Activated CD4-positive, alpha-beta T cell treated with anti-CD3 and anti-CD28 coated beads, Interleukin-2, amount 50 U/mL, for 16 hours (primary cell): ENCODE results near the gene TMEM151A.
"Not testable (repeated sequence)": the region's sequence is repeated elsewhere in the genome, so short reads cannot be mapped to it uniquely, and the experiment has no call there.

Experiments
- DNase-seq: peaks from one replicate; pipeline ENCODE4 v3.0.0-alpha.2; 2020

The TMEM151A gene

DNA sequence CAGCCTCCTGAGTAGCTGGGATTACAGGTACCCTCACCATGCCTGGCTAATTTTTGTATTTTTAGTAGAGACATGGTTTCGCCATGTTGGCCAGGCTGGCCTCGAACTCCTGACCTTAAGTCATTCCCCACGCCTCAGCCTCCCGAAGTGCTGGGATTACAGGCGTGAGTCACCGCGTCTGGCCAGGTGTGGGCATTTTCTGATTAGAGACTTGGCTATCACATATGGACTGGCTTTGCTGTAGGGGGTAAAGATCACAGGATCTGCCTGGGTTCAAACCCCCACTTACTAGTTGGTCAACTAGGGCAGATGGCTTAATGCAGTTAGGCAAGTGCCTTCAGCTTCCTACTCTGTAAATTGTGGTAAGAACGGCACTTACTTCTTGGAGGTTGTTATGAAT is 18.6 kb downstream of the TMEM151A start:
- no peak for DNase-seq

DNA sequence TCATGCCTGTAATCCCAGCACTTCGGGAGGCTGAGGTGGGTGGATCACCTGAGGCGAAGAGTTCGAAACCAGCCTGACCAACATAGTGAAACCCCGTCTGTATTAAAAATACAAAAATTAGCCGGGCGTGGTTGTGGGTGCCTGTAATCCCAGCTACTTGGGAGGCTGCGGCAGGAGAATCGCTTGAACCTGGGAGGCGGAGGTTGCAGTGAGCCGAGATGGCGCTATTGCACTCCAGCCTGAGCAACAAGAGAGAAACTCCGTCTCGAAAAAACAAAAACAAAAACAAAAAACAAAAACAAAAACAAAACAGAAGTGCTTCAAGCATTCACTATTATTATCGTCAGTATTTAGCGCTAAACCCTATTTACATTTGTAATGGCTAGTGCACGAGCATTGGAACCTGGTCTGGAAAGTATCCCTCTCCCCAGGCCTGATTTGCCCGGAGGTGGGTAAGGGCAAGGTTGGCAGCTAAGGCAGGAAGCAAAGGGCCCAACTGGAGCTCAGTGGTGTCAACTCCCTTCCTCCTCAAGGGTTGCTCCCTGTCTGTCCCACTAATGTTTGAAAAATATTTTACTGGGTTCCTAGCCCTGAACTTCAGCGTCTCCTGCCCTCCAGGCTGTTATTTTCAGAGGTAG is 19.2 kb downstream of the TMEM151A start:
- not testable (repeated sequence) for DNase-seq

DNA sequence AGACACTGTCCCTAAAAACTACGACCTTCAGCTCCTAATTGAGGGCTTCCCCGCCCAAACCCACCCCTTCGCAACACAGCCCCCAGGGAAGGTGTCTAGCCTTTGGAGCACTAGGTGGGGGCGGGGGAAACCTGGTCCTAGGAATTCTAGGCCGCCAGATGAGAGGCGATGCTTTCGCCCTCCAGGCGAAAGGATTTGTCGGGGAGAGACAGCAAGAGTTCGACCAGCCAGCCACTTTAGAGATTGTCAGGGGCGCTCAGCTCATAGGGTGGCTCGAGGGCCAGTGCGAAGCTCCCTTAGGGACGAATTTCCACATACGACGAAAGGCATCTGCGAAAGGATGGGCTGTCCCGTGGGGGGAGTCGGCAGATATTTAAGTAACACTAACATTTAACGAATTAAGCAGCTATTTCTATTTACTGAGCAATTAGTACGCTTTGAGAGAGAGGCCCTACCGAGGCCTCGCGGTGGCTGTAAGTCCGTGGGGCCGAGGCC is 19.8 kb downstream of the TMEM151A start:
- no peak for DNase-seq

DNA sequence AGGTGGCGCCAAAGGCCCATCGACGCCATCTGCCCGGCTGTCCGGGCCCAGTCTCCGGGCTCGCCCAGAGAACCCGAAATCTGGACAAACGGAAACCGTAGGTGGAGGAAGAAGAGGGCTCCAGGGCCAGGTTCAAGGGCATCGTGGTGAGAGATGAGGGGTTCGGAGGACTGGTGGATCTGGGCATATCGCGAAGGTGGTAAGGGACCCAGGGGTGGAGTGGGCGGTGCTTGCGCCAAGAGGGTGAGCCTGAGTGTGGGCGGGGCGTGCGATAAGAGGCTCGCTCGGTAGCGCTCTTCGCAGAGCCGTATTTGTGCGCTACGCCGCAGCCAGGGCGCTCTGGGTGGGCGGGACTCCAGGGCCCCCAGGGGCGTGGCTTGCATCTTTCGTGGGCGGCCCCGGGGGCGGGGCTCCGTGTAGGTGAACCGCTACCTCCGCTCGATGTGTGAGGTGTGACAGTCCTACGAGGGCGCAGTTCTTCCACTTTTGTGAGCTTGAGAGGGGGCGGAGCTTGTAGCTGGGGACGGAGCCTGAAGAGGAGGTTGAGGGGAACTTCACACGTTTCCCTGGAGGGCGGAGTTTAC is 20.4 kb downstream of the TMEM151A start:
- peak; percentile 95 for DNase-seq

DNA sequence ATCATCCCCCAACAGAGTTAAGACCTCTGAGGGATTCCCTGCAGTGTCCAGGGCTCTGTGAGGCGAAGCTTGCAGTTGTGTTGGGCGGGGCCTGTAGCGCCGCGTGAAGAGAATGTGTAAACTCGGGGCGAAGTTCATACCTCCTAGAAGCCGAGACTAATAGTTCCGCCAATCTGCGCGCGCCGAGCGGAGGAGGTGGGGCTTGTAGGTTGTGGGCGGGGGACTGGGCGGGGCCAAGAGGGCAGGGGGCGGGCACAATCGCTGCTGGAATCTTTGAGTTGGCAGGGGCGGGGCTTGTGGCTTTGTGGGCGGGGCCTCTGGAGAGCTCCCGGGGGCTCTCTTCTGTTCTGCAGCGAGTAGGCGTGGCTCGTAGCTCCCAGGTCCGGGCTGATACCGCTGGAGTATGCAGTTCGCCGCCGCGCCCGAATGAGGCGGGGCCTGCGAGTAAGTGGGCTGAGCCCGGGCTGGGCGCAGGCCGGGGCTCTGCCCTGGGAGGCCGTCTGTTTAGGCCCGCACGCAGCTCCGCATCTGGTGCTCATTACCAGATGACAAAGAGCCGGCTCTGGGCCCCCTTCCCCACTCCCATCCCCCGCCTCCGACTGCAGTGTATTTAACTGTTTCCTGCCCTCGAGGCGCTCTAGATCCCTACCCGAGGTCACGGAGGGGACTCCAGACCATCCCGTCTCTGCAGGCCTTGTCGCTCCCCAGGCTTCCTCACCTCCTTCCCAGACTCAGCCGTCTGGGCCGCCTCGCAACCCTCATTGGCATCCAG is 21.0 kb downstream of the TMEM151A start:
- peak; percentile 96 for DNase-seq

DNA sequence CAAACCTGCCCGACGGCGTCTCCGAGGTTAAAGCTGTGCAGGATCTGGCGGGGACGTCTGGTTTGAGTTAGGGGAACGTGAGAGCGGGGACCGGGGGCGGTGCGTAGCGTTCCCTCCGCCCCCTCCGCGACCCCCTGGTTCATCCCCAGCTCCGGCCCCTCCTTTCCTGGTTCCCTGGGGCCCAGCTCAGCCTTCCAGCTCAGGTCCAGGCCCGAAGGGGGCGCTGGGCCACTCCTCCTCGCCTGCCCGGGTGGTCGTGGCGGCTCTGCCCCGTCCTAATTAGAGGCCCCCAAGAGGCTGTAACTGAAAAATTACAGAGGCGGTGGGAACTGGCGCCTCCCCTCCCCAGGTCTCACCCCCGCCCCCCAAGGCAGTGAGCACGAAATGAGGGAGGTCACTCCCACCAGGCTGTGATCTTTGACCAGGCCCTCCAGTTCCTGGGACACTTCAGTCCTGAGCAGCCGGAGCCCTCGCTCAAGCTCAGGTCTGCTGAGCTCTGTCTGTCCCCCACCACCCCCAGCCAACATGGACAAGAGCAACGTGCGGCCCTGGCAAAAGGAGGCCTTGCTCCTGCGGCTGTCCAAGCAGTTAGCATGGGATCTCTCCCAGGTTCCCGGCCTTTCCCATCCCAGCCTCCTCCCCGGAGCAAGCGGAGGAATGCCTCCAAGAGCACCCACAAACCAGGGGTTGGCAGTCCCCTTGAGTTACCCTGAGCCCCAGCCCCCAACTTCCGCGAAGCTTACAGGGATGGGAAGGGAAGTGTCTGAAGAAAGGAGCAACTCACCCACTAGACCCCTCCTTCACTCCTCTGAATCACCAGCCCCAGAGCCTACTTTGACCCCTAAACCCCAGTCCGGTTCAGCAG is 21.9 kb downstream of the TMEM151A start:
- DNase-seq: no peak

DNA sequence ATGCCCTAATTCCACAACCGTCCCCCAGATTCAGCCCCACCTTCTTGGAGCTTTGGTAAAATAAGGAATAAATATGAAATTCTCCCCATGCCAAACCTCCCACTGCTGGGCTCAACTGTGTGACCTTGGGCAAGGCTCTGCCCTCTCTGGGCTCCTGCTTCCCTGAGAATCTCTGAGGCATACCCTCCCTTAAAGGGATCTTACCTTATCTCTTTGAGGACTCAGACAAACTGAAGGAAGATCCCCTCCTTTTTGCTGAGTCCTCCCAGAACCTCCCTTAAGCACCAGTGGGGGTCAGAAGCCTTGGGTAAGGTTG is 22.4 kb downstream of the TMEM151A start:
- DNase-seq: no peak

DNA sequence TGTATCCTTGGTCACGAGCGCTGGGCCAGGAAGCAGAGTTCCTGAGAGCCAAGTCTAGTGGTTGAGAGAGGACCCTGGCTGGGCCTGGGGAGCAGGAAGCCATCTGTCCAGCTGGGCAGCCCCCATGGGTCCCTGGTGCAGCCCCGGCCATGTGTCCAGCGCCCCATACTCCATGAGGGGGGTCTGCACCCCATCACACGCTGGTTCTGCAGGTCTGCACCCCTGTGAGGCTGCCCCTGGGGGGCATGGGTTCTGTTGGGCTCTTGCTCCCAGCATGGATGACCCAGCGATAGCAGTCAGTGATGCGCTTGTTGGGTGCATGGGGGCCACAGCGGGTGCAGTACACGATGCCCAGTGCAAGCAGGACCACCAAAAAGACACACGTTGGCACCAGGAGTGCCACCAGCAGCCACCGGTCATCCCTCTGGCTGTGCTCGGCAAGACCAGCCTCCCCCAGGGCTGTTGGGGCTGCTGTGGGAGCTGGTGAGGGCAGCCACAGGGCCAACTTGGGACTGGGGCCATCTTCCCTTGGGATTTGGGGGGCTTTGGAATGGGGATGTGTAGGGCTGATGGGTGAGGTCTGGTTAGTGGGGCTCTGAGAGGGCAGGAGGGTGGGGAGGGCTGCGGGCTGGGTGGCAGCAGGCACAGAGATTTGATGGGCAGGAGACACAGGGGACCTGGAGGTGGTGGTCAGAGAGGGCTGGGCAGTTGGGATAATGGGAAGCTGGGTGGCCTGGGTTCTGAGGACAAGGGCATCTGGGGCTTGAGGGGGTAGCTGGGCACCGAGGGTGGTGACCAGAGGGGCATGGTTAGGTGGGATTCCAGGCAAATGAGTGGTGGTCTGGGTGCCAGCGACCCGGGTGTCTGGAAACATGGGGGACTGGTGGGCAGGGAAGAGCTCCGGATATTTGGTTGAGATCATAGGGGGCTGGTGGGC is 23.1 kb downstream of the TMEM151A start:
- no peak for DNase-seq

DNA sequence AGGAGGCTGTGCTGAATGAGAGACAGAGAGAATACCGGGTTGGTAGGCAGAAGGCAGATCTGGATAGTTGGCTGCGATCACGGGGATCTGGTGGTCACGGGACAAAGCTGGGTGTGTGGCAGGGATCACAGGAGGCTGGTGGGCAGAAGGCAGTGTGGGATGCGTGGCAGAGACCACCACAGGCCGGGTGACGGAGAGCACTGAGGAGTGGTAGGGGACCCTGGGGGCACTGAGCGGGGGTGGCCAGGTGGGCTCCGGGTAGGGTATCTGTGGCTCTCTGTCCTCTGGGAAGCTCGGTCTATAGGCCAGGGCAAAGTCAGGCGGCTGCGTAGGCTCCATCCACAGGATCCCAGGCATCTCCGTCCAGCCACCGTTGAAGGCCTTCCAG is 23.8 kb downstream of the TMEM151A start:
- DNase-seq: no peak

DNA sequence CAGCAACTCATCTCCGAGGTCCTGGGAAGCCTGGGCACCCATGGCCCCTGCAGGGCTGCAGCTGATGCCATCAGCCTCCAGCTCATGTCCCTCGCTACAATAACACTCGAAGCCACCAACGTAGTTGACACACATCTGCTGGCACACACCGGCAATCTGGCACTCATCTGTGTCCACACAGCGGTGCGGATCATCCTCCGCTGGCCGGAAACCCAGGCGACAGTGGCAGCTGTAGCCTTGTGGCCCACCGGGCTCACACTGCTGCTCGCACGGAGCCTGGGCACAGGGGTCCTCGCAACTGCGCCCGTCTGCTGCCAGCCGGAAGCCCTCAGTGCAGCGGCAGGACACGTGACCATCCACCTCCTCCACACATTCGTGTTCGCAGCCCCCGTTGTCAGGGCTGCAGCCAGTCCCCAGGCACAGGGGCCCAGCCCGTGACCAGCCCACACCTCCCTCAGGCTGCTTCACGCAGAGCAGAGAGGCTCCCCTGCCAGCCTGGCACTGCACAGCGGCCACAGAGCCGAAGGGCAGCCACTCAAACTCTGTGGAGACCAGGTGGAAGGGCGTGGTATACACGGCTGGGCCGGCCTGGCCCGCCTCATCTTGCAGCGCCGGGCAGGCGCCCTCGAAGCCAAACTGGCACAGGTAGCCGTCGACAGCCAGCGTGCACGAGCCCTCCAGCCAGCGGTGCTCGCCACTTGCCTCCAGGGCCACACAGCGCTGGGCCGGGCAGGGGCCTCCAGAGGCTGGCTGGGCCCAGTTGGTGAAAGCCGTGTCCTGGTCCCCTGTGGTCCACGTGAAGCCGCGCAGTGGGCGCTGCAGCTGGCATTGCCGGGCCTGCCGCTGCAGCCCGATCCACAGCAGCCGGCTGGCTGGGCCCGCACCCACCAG is 24.5 kb downstream of the TMEM151A start:
- DNase-seq: no peak

DNA sequence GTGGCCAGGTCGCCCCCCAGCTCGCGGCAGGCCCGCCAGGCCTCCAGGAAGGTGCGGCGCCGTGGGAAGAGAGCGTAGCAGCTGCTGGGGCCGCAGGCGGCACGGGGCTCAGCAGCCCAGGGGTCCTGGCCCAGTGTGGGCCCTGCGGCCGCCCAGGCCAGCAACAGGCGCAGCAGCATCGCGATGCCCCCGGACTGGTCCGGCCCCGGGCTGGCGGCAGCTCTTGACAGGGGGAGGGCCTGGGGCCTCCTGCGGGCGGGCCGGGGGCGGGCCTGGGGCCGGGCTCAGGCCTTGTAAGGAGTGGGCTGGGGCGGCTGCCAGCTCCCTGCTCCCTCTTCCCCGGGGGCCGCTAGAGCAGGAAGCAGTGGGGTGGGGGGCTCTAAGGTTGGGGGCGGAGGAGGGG is 25.2 kb downstream of the TMEM151A start, which contains the start of gene CD248:
Gene CD248 (minus strand): TSS at position 196 of the 403 bp plus-strand sequence. CDS start 17 bp downstream, at position 179.
- no peak for DNase-seq

DNA sequence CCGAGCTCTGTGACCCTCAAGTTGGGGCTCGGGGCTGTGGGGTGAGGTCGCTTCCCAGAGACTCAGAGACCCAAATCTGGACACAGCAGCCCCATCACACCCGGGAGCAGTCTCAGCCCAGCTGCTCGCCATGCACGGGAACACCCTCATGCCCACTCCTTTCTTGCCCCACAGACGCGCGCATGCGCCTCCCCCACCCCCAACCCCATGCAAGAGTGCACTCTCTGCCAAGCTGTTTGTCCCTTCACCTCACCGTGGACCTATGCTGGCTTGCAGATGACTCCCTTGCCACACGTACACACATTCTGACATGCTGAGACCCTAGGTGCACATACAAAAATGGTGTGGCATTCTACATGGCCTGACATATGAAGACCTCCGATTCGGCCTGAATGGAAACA is 25.6 kb downstream of the TMEM151A start:
- no peak for DNase-seq

DNA sequence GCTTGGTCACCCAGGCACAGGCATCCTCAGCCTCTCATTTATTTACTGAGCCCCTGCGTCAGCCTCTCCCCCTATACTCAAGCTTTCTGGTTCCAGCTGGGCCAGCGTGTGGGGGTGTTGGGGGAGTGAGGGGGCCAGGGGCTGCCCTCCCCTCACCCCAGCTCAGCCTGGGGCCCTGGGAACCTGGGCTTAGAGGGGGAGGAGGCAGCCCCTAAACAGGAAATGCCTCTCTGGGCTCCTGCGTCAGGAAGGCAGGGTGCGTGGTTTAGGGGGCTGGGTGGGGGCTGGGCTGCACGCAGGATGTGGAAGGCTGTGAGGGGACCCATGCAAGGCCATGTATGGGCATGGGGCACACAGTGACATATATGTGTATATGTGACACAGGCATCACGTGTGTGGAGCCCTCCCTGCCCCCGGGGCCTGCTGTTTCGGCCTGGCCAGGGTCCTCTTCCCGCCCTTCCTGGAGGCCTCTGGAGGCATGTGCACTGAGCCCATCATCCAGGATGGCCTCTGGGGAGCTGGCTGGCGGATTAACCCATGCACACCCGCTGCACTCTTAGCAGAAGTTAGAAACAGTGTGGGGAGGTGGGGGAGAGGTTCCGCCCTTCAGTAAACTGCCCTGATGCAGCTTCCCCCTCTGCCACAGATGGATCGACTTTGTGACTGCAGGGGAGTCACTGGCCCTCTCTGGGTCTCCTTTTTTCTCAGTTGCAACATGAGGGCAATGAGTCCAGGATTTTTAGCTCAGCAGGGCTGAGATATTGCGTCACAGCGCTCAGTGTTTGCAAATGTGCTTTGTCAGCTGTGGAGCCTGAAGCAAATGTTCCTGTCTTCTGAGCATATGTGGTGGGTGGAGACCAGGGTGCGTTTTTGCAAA is 26.3 kb downstream of the TMEM151A start:
- no peak for DNase-seq

DNA sequence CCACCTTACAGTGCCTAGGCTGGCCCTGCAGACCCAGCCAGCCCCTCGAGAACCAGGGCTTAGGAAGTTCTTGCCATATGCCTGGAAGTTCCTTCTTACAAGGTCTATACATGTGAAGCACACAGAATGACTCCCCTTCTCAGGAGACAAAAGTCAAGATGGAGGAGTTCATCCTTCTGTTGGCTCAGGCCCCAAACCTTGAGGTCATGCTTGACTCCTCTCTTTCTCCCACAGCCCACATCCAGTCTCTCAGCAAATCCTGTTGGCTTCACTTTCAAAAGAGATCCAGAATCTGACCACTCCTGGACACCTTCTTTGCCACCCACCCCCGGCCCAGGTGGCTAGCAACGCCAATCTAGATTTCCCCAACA is 26.9 kb downstream of the TMEM151A start:
- no peak for DNase-seq

DNA sequence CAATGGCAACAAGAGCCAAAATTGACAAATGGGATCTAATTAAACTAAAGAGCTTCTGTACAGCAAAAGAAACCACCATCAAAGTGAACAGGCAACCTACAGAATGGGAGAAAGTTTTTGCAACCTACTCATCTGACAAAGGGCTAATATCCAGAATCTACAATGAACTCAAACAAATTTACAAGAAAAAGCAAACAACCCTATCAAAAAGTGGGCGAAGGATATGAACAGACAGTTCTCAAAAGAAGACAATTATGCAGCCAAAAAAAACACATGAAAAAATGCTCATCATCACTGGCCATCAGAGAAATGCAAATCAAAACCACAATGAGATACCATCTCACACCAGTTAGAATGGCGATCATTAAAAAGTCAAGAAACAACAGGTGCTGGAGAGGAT is 28.6 kb downstream of the TMEM151A start:
- DNase-seq: not testable (repeated sequence)

DNA sequence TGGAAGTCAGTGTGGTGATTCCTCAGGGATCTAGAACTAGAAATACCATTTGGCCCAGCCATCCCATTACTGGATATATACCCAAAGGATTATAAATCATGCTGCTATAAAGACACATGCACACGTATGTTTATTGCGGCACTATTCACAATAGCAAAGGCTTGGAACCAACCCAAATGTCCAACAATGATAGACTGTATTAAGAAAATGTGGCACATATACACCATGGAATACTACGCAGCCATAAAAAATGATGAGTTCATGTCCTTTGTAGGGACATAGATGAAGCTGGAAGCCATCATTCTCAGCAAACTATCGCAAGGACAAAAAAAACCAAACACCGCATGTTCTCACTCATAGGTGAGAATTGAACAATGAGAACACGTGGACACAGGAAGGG is 29.1 kb downstream of the TMEM151A start:
- not testable (repeated sequence) for DNase-seq

DNA sequence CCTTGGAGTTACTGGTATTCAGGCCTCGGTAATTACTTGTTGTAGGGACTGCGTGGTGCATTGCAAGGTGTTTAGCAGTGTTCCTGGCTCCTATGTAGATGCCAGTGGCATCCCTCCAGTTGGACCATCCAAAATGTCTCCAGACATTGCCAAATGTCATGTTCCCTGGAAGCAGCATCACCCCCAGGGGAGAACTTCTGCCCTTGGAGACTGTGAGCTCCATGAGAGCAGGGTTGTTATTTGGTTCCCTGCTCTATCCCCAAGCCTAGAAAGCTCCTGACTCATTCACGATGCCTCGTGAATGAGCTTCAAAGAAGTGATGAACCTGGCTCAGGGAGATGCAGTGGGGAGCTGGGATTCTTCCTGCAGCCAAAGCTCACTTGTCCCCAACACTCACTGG is 29.9 kb downstream of the TMEM151A start:
- no peak for DNase-seq

DNA sequence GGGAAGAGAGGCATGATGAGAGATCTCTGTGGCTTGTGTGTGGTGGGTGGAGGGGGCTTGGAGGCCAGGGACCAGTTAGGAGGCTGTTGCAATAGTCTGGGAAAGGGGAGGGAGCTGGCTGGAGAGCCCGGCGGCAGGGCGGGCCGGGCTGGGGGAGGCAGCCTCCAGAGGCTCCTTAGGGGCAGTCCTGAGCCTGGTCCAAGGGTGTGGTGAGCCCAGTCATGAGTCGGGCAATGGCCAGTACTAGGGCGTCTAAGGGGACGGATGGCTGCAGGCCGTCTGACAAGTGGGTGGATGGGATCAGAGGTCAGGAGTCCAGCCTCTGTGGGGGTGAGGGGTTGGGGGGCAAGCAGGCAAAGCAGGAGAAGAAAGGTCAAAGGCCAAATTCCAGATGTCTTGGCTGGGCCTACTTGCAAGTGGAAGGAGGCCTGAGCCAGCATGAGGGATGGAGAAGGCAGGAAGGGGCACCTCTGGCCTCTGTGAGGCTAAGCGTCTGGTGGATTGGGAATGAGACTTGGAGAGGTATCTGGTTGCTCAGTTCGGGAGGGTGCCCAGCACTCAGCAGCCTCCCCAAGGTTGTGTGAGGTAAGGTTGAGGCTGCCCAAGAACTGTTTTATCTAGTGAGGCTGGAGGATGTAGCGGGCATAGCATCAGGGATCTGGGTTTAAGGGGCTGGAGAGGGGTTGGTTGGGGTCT is 31.2 kb downstream of the TMEM151A start:
- no peak for DNase-seq

DNA sequence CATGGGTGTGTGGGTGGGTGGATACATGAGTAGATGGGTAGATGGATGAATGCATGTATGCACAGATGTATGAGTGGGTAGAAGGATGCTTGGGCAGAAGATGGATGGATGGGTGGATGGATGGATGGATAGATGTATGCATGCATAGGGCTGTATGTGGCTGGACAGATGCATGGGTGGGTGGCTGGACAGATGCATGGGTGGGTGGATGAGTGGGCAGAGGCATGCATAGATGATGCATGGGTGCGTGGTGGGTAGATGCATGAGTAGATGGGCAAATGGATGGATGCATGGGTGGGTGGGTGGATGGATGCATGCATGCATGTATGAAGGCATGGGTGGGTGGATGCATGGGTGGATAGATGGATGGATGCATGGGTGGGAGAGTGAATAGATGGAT is 32.0 kb downstream of the TMEM151A start:
- DNase-seq: no peak
